GM23248 (cell line): ENCODE data around the gene LYPD1. TPM values are rescaled to one million over a fixed set of nuclear protein-coding genes. Genes with fewer than 3 reads are reported as not detected.

Experiments used
- DNase-seq: peaks from one replicate; pipeline ENCODE4 v3.0.0-alpha.2; 2015
- H2AFZ ChIP-seq: fragments of 200-600 bp; sonication (generic); 2 replicates; pipeline ENCODE4 v1.6.1; 2016; ENCODE audit warnings: antibody characterized with exemption
- H3F3A ChIP-seq: fragments of 200-600 bp; sonication (generic); 2 replicates; pipeline ENCODE4 v1.6.1; 2016; ENCODE audit warnings: mild to moderate bottlenecking, antibody characterized with exemption, mixed run types; ENCODE audit not compliant: insufficient read depth
- H3K27ac ChIP-seq: fragments of 200-600 bp; sonication (generic); 2 replicates; pipeline ENCODE4 v1.5.1; 2016; ENCODE audit warnings: mild to moderate bottlenecking
- H3K27me3 ChIP-seq: fragments of 200-600 bp; sonication (generic); replicated peaks from 2 replicates; pipeline ENCODE4 v1.6.1; 2016; ENCODE audit warnings: mild to moderate bottlenecking; ENCODE audit not compliant: insufficient read depth
- H3K36me3 ChIP-seq: fragments of 200-600 bp; sonication (generic); 2 replicates; pipeline ENCODE4 v1.6.1; 2016; ENCODE audit warnings: low read depth, mild to moderate bottlenecking
- H3K4me1 ChIP-seq: fragments of 200-600 bp; sonication (generic); 2 replicates; pipeline ENCODE4 v1.6.1; 2016; ENCODE audit warnings: mild to moderate bottlenecking; ENCODE audit not compliant: insufficient read depth
- H3K4me2 ChIP-seq: fragments of 200-600 bp; sonication (generic); one replicate; pipeline ENCODE4 v1.6.1; 2016; ENCODE audit warnings: mild to moderate bottlenecking; ENCODE audit not compliant: unreplicated experiment
- H3K4me3 ChIP-seq: fragments of 200-600 bp; sonication (generic); 2 replicates; pipeline ENCODE4 v1.5.1; 2016; ENCODE audit warnings: mild to moderate bottlenecking
- H3K79me2 ChIP-seq: fragments of 200-600 bp; sonication (generic); 2 replicates; pipeline ENCODE4 v1.6.1; 2016; ENCODE audit warnings: mild to moderate bottlenecking; ENCODE audit not compliant: insufficient read depth
- H3K9ac ChIP-seq: fragments of 200-600 bp; sonication (generic); 2 replicates; pipeline ENCODE4 v1.6.1; 2016; ENCODE audit warnings: mild to moderate bottlenecking
- H3K9me2 ChIP-seq: fragments of 200-600 bp; sonication (generic); 2 replicates; pipeline ENCODE4 v1.6.1; 2016; ENCODE audit warnings: mixed run types, mild to moderate bottlenecking, moderate library complexity; ENCODE audit not compliant: insufficient read depth
- H3K9me3 ChIP-seq: fragments of 200-600 bp; sonication (generic); one replicate; pipeline ENCODE4 v1.6.1; 2017; ENCODE audit warnings: low read depth
- H4K20me1 ChIP-seq: fragments of 200-600 bp; sonication (generic); 2 replicates; pipeline ENCODE4 v1.6.0; 2016; ENCODE audit not compliant: insufficient read depth
- EZH2 ChIP-seq: fragments of 200-600 bp; sonication (generic); IDR thresholded peaks from 2 replicates; pipeline ENCODE4 v1.6.1; 2018; ENCODE audit warnings: antibody characterized with exemption, mild to moderate bottlenecking; ENCODE audit not compliant: insufficient read depth, poor library complexity, severe bottlenecking
- EZH2phosphoT487 ChIP-seq: fragments of 200-600 bp; sonication (generic); IDR thresholded peaks from 2 replicates; pipeline ENCODE4 v1.6.1; 2018; ENCODE audit warnings: antibody characterized with exemption, moderate library complexity, mild to moderate bottlenecking, low read depth; ENCODE audit not compliant: insufficient read depth
- WGBS, 2 experiments: methylation state at CpG; one replicate each; pipeline ENCODE4 v1.1.6; 2015 to 2017; ENCODE audit warnings: low lambda C conversion rate in 2 of 2, low coverage in 1 of 2; ENCODE audit errors: missing lambda C conversion rate in 2 of 2; 5-methylcytosine and 5-hydroxymethylcytosine counted together
- in situ Hi-C: fragments of 300-500 bp; cut with MboI; formaldehyde crosslinking; loops from 2 replicates; pipeline ENCODE4 v1.15.0; 2020
- polyA plus RNA-seq: library from polyadenylated mRNA; unstranded; fragments of >200 nt; fragmentation: Nextera tagmentation; extraction: Ambion mirVana; gene quantifications from 2 replicates; pipeline ENCODE4 v1.2.1, GENCODE V29; 2016
- total RNA-seq: library from RNA; depleted of rRNA; stranded (reverse); fragments of >200 nt; shearing (Covaris generic); gene quantifications from 2 replicates; pipeline ENCODE4 v1.2.3, GENCODE V29; 2014

LYPD1 gene
- total and polyA plus RNA-seq, 2 experiments from 2014 or later, result 0.11 to 0.51 TPM

GRCh38 chr2:132621131-132621875 is 48.7 kb downstream of the LYPD1 start:
- peaks cover 13% of the 10 kb centered on the region for H3K4me1 ChIP-seq
- H2AFZ ChIP-seq, result no peak overlapping the region
- H3K36me3 ChIP-seq, result no peaks in the 10 kb centered on the region
- H3K27me3 ChIP-seq, result no peaks in the 10 kb centered on the region
- no peak overlapping the region for H3K4me3 ChIP-seq
- peaks cover 9% of the 10 kb centered on the region; the same call in 1 of the 2 replicates for H3F3A ChIP-seq
- TF ChIP-seq EZH2, result no peak
- TF ChIP-seq EZH2phosphoT487, result no peak
- H3K9me3 ChIP-seq, result no peaks in the 10 kb centered on the region
- no peak for DNase-seq
- H3K4me2 ChIP-seq, result no peak overlapping the region
- no peaks in the 10 kb centered on the region for H3K9me2 ChIP-seq
- no peak overlapping the region for H3K9ac ChIP-seq
- no peaks in the 10 kb centered on the region for H4K20me1 ChIP-seq
- no peak overlapping the region for H3K27ac ChIP-seq
- WGBS, 2 experiments, result 79 to 81% methylated on average over 8 of the region's 8 CpGs
- no peaks in the 10 kb centered on the region for H3K79me2 ChIP-seq
- in situ Hi-C loops, result no loop called here

GRCh38 chr2:132620115-132620514 is 49.9 kb downstream of the LYPD1 start:
- H3F3A ChIP-seq, result peaks cover 9% of the 10 kb centered on the region; the same call in 1 of the 2 replicates
- no peak overlapping the region for H2AFZ ChIP-seq
- H4K20me1 ChIP-seq, result no peaks in the 10 kb centered on the region
- in situ Hi-C loops, result no loop called here
- TF ChIP-seq EZH2phosphoT487 (no peak), EZH2 (no peak)
- no peaks in the 10 kb centered on the region for H3K79me2 ChIP-seq
- DNase-seq, result peak; percentile 64
- no peaks in the 10 kb centered on the region for H3K9me2 ChIP-seq
- 14% methylated on average over 2 of the region's 2 CpGs for WGBS, 2 experiments
- H3K36me3 ChIP-seq, result no peaks in the 10 kb centered on the region
- no peak overlapping the region for H3K9ac ChIP-seq
- H3K4me1 ChIP-seq, result peaks cover 13% of the 10 kb centered on the region
- H3K9me3 ChIP-seq, result no peaks in the 10 kb centered on the region
- no peak overlapping the region for H3K4me2 ChIP-seq
- H3K27ac ChIP-seq, result no peak overlapping the region
- no peaks in the 10 kb centered on the region for H3K27me3 ChIP-seq
- no peak overlapping the region for H3K4me3 ChIP-seq

- Histone ChIP-seq H2AFZ (no peak overlapping the region), H3K27me3 (no peaks in the 10 kb centered on the region), H4K20me1 (no peaks in the 10 kb centered on the region), H3K36me3 (no peaks in the 10 kb centered on the region), H3K4me2 (no peak overlapping the region), H3K9ac (no peak overlapping the region), H3K9me2 (no peaks in the 10 kb centered on the region), H3K4me3 (no peak overlapping the region), H3K9me3 (no peaks in the 10 kb centered on the region), H3F3A (peaks cover 2% of the 10 kb centered on the region; the same call in 1 of the 2 replicates), H3K4me1 (peaks cover 10% of the 10 kb centered on the region), H3K27ac (no peak overlapping the region), H3K79me2 (no peaks in the 10 kb centered on the region)
- in situ Hi-C loops, result no loop called here
- 87 to 88% methylated on average over 7 of the region's 7 CpGs for WGBS, 2 experiments
- no peak for DNase-seq
- TF ChIP-seq EZH2phosphoT487 (no peak), EZH2 (no peak)
These were observed 51.3 kb downstream of the LYPD1 start for GRCh38 chr2:132618734-132619133.

- Histone ChIP-seq H3K9me3 (no peaks in the 10 kb centered on the region), H3K4me1 (peaks cover 4% of the 10 kb centered on the region), H3K4me3 (no peak overlapping the region), H3K27ac (no peak overlapping the region), H2AFZ (no peak overlapping the region), H3K9ac (no peak overlapping the region), H3K9me2 (no peaks in the 10 kb centered on the region), H3K4me2 (no peak overlapping the region), H3K36me3 (no peaks in the 10 kb centered on the region), H4K20me1 (no peaks in the 10 kb centered on the region), H3F3A (no peaks in the 10 kb centered on the region), H3K79me2 (no peaks in the 10 kb centered on the region), H3K27me3 (no peaks in the 10 kb centered on the region)
- TF ChIP-seq EZH2phosphoT487 (no peak), EZH2 (no peak)
- in situ Hi-C loops, result no loop called here
- DNase-seq, result no peak
- WGBS, 2 experiments, result 57 to 58% methylated on average over 3 of the region's 3 CpGs
These were observed 52.0 kb downstream of the LYPD1 start for GRCh38 chr2:132617989-132618388.
